B cell (primary cell): ENCODE results near the gene EGLN1.

ENCODE experiments used
- CTCF ChIP-seq: fragments of 200-600 bp; IDR thresholded peaks from one replicate; pipeline ENCODE4 v1.8.0; 2022; ENCODE audit warnings: antibody characterized with exemption, mild to moderate bottlenecking
- EZH2 ChIP-seq: IDR thresholded peaks from 2 replicates; pipeline ENCODE4 v1.6.1; 2012; ENCODE audit warnings: borderline replicate concordance, low read depth, mild to moderate bottlenecking, moderate library complexity, low read length; ENCODE audit not compliant: insufficient read depth, poor library complexity, severe bottlenecking

- TF ChIP-seq CTCF (no peak), EZH2 (no peak)
Measured at GRCh38 chr1:231467986-231468385, 45.9 kb upstream of the EGLN1 start.
